ENCODE results near the gene OLFM1.
"Not testable (repeated sequence)": the region's sequence is repeated elsewhere in the genome, so short reads cannot be mapped to it uniquely, and the experiment has no call there.

Gene OLFM1

GRCh38 chr9:135156525-135157510, 69.3 kb downstream of the OLFM1 start:
- peak; percentile 6 for DNase-seq

- no peak for DNase-seq
These were observed 70.5 kb downstream of the OLFM1 start for GRCh38 chr9:135157856-135158563.

- no peak for DNase-seq
These were observed 71.1 kb downstream of the OLFM1 start for GRCh38 chr9:135158564-135158937.

GRCh38 chr9:135159801-135160200, 72.3 kb downstream of the OLFM1 start:
- no peak for DNase-seq

- no peak for DNase-seq
These were observed 73.4 kb downstream of the OLFM1 start for GRCh38 chr9:135160862-135161261.

GRCh38 chr9:135162599-135162998, 75.1 kb downstream of the OLFM1 start:
- not testable (repeated sequence) for DNase-seq

GRCh38 chr9:135163023-135163780, 75.7 kb downstream of the OLFM1 start:
- no peak for DNase-seq

GRCh38 chr9:135164036-135164435, 76.6 kb downstream of the OLFM1 start:
- DNase-seq: no peak

GRCh38 chr9:135165003-135165711, 77.7 kb downstream of the OLFM1 start:
- no peak for DNase-seq

GRCh38 chr9:135165756-135166519, 78.5 kb downstream of the OLFM1 start:
- DNase-seq: no peak

- DNase-seq: no peak
These were observed 79.1 kb downstream of the OLFM1 start for GRCh38 chr9:135166565-135166964.

- DNase-seq: no peak
These were observed 79.9 kb downstream of the OLFM1 start for GRCh38 chr9:135167356-135167755.

GRCh38 chr9:135167849-135168655, 80.6 kb downstream of the OLFM1 start:
- DNase-seq: no peak

- no peak for DNase-seq
These were observed 82.3 kb downstream of the OLFM1 start for GRCh38 chr9:135169709-135170226.

GRCh38 chr9:135170535-135170934, 83.1 kb downstream of the OLFM1 start:
- no peak for DNase-seq
